ENCODE data around the gene BTBD3.

GRCh38 chr20:11957911-11958310 lies 40.2 kb downstream of the BTBD3 start:
- no peak for TF ChIP-seq CTCF (IDR thresholded peaks at IDR 0.05)
- no peak for TF ChIP-seq POLR2A (IDR thresholded peaks at IDR 0.05)
